Tibial artery (tissue), 4 donors: ENCODE measurements around the gene HDAC3.

Experiments used
- DNase-seq, 2 donors: peaks; one replicate each; pipeline ENCODE4 v3.0.0-alpha.2; 2019
- H3K27ac ChIP-seq, 2 donors: fragments of 200-600 bp; sonication (generic) in 1 of 2; 1 replicate in 1 of 2; 2 replicates in 1 of 2; pipeline ENCODE4 v1.5.1; 2018 to 2019; ENCODE audit warnings: mild to moderate bottlenecking in 1 of 2
- H3K27me3 ChIP-seq, 2 donors: fragments of 200-600 bp; sonication (generic) in 1 of 2; one replicate each; pipeline versions ENCODE4 v1.5.1 to v1.6.0; 2016 to 2019
- H3K36me3 ChIP-seq, 3 donors: fragments of 200-600 bp; sonication (generic) in 2 of 3; one replicate each; pipeline ENCODE4 v1.5.1; 2016 to 2019; ENCODE audit warnings: mild to moderate bottlenecking in 2 of 3
- H3K4me1 ChIP-seq, 4 donors: fragments of 200-600 bp; sonication (generic) in 2 of 4; 1 replicate in 3 of 4; 2 replicates in 1 of 4; pipeline ENCODE4 v1.5.1; 2016 to 2019
- H3K4me3 ChIP-seq, 2 donors: fragments of 200-600 bp; sonication (generic) in 1 of 2; 1 replicate in 1 of 2; 2 replicates in 1 of 2; pipeline ENCODE4 v1.5.1; 2018 to 2019; ENCODE audit warnings: mild to moderate bottlenecking in 2 of 2
- H3K9me3 ChIP-seq, 3 donors: fragments of 200-600 bp; sonication (generic) in 1 of 3; one replicate each; pipeline ENCODE4 v1.5.1; 2016 to 2019
- CTCF ChIP-seq, 2 experiments: fragments of 200-600 bp in 1 of 2; fragments of 450-650 bp in 1 of 2; IDR thresholded peaks; one replicate each; pipeline ENCODE4 v1.5.1; 2017 to 2019; ENCODE audit warnings: antibody characterized with exemption in 2 of 2, mild to moderate bottlenecking in 1 of 2, moderate library complexity in 1 of 2
- intact Hi-C: fragments of 100-400 bp; cut with DNase I; formaldehyde crosslinking; loops from one replicate; pipeline ENCODE4 v1.15.0; 2023; ENCODE audit warnings: low total_unique reads

HDAC3 gene

GRCh38 chr5:141680751-141681201, 44.1 kb upstream of the HDAC3 start:
- peak in 1 of 2 donors; percentile 47 for DNase-seq
- no peak for TF ChIP-seq CTCF (IDR thresholded peaks at IDR 0.05)
- Histone ChIP-seq H3K27ac (peak overlapping the region; percentile 78 to 90), H3K27me3 (no peaks in the 10 kb centered on the region), H3K36me3 (no peaks in the 10 kb centered on the region), H3K4me3 (peak overlapping the region; percentile 53 to 72), H3K4me1 (peaks cover 0 to 31% (median 21%) of the 10 kb centered on the region in 4 donors), H3K9me3 (no peaks in the 10 kb centered on the region)
- intact Hi-C loops = no loop called here

GRCh38 chr5:141680178-141680577, 43.5 kb upstream of the HDAC3 start:
- TF ChIP-seq CTCF (IDR thresholded peaks at IDR 0.05) = no peak
- intact Hi-C loops = no loop called here
- Histone ChIP-seq H3K27me3 (no peaks in the 10 kb centered on the region), H3K36me3 (no peaks in the 10 kb centered on the region), H3K4me1 (peaks cover 0 to 31% (median 21%) of the 10 kb centered on the region in 4 donors), H3K9me3 (no peaks in the 10 kb centered on the region), H3K27ac (no peak overlapping the region), H3K4me3 (no peak overlapping the region)
- DNase-seq = no peak

- no peaks in the 10 kb centered on the region for H3K27me3 ChIP-seq
- no peaks in the 10 kb centered on the region for H3K9me3 ChIP-seq
- H3K36me3 ChIP-seq = peaks cover 0 to 5% (median 0%) of the 10 kb centered on the region in 3 donors
- H3K4me3 ChIP-seq = no peak overlapping the region
- no peak for TF ChIP-seq CTCF (IDR thresholded peaks at IDR 0.05)
- intact Hi-C loops = no loop called here
- H3K27ac ChIP-seq = no peak overlapping the region
- H3K4me1 ChIP-seq = peaks cover 0 to 28% (median 19%) of the 10 kb centered on the region in 4 donors
- DNase-seq = no peak
Measured at GRCh38 chr5:141677415-141677814, 40.8 kb upstream of the HDAC3 start.

- Histone ChIP-seq H3K9me3 (no peaks in the 10 kb centered on the region), H3K27me3 (no peaks in the 10 kb centered on the region), H3K36me3 (peaks cover 0 to 19% (median 0%) of the 10 kb centered on the region in 3 donors), H3K4me3 (no peak overlapping the region), H3K4me1 (peaks cover 0 to 10% (median 3%) of the 10 kb centered on the region in 4 donors), H3K27ac (no peak overlapping the region)
- DNase-seq = no peak
- TF ChIP-seq CTCF (IDR thresholded peaks at IDR 0.05) = no peak
- intact Hi-C loops = no loop called here
Measured at GRCh38 chr5:141675672-141676071, 39.0 kb upstream of the HDAC3 start.

- Histone ChIP-seq H3K4me3 (no peak overlapping the region), H3K36me3 (peaks cover 0 to 19% (median 0%) of the 10 kb centered on the region in 3 donors), H3K27ac (no peak overlapping the region), H3K27me3 (no peaks in the 10 kb centered on the region), H3K9me3 (no peaks in the 10 kb centered on the region), H3K4me1 (peaks cover 0 to 3% (median 0%) of the 10 kb centered on the region in 4 donors)
- no peak for TF ChIP-seq CTCF (IDR thresholded peaks at IDR 0.05)
- intact Hi-C loops = no loop called here
- DNase-seq = no peak
Measured at GRCh38 chr5:141674747-141675146, 38.1 kb upstream of the HDAC3 start.
